ENCODE results near the gene SPRR2A. TPM values are rescaled to one million over a fixed set of nuclear protein-coding genes. Genes with fewer than 3 reads are reported as not detected.

SPRR2A gene
- total RNA-seq, 1 experiment from 2014 or later: not detected

GRCh38 chr1:153035211-153035610 lies 22.1 kb downstream of the SPRR2A start:
- Histone ChIP-seq H3K23me2 (ENCODE audit: insufficient read length, low read depth, low read length, poor library complexity, severe bottlenecking) (no peaks in the 10 kb centered on the region), H4K8ac (replicated peaks; ENCODE audit: insufficient read length, low read depth, low read length) (no peak overlapping the region), H3K9ac (ENCODE audit: extremely low read depth, insufficient read length, low read length) (no peak overlapping the region), H3K56ac (ENCODE audit: insufficient read length, low read depth, low read length) (no peak overlapping the region), H2BK120ac (ENCODE audit: low read depth, low read length, poor library complexity, severe bottlenecking) (no peak overlapping the region), H2BK20ac (ENCODE audit: low read depth, low read length, poor library complexity, severe bottlenecking) (no peak overlapping the region), H2AK5ac (ENCODE audit: insufficient read length, low read length) (no peak overlapping the region), H4K20me1 (ENCODE audit: control insufficient read depth, insufficient read depth, insufficient read length) (no peaks in the 10 kb centered on the region), H3K4me1 (ENCODE audit: insufficient read depth, low read length) (peaks cover 3% of the 10 kb centered on the region; the same call in 1 of the 2 replicates), H4K91ac (ENCODE audit: insufficient read length, low read depth, low read length) (no peak overlapping the region), H3K14ac (ENCODE audit: insufficient read depth, low read length) (no peak overlapping the region), H3K9me3 (ENCODE audit: control insufficient read depth, low read depth, low read length) (no peaks in the 10 kb centered on the region), H2BK5ac (ENCODE audit: insufficient read length, low read length) (no peak overlapping the region), H2BK15ac (ENCODE audit: low read depth, low read length) (no peak overlapping the region), H3K27ac (ENCODE audit: insufficient read length, low read depth, low read length) (no peak overlapping the region), H3K4me2 (ENCODE audit: insufficient read depth, insufficient read length, low read length) (no peak overlapping the region), H3K79me2 (ENCODE audit: insufficient read depth, low read length) (no peaks in the 10 kb centered on the region), H2BK12ac (ENCODE audit: insufficient read length, low read depth, low read length) (no peak overlapping the region), H3K18ac (ENCODE audit: insufficient read length, low read depth, low read length) (no peak overlapping the region), H3K23ac (ENCODE audit: insufficient read length, low read depth, low read length) (no peak overlapping the region), H2AFZ (ENCODE audit: low read length) (no peak overlapping the region), H3K27me3 (ENCODE audit: insufficient read depth, low read length) (no peaks in the 10 kb centered on the region), H3K4ac (ENCODE audit: low read depth, low read length) (no peak overlapping the region), H4K5ac (ENCODE audit: insufficient read length, low read depth, low read length) (no peak overlapping the region), H3T11ph (ENCODE audit: low read length) (no peak overlapping the region), H3K79me1 (ENCODE audit: insufficient read depth, low read depth, low read length, poor library complexity, severe bottlenecking) (no peaks in the 10 kb centered on the region)
- Mint-ChIP-seq H3K4me3 (no peak overlapping the region), H3K27me3 (ENCODE audit: low read depth) (no peaks in the 10 kb centered on the region), H3K27ac (no peak overlapping the region), H3K36me3 (ENCODE audit: insufficient read depth in 1 of 3, low read depth in 3 of 3) (no peaks in the 10 kb centered on the region), H3K4me1 (peaks cover 6 to 7% of the 10 kb centered on the region in 2 experiments), H3K9me3 (no peaks in the 10 kb centered on the region)
- TF ChIP-seq CTCF (conservative IDR thresholded peaks at IDR 0.05): no peak
- WGBS (ENCODE audit: extremely low coverage, insufficient read length, low lambda C conversion rate): no CpG with 5 or more reads among the region's 1 CpG
- no peak for DNase-seq
